Measurements from ENCODE around the gene SLC12A8.

Gene SLC12A8

GRCh38 chr3:125134952-125135351 lies 77.6 kb downstream of the SLC12A8 start:
- no peak for DNase-seq (ENCODE audit: low read depth)
- H3K27me3 ChIP-seq (replicated peaks; ENCODE audit: control insufficient read depth, insufficient read depth, low read length), result no peaks in the 10 kb centered on the region
- H3K4me1 ChIP-seq (ENCODE audit: control insufficient read depth, insufficient read depth, low read length), result peaks cover 38% of the 10 kb centered on the region
- H3K4me3 ChIP-seq (ENCODE audit: low read length), result no peak overlapping the region
- H3K9ac ChIP-seq (ENCODE audit: low read length), result no peak overlapping the region
- H3K36me3 ChIP-seq (ENCODE audit: control insufficient read depth, insufficient read depth, low read length, severe bottlenecking), result no peaks in the 10 kb centered on the region
- no peaks in the 10 kb centered on the region for H3K9me3 ChIP-seq (ENCODE audit: control insufficient read depth, low read length)

GRCh38 chr3:125132815-125133214 lies 79.7 kb downstream of the SLC12A8 start:
- no peaks in the 10 kb centered on the region for H3K9me3 ChIP-seq (ENCODE audit: control insufficient read depth, low read length)
- no peak overlapping the region for H3K4me3 ChIP-seq (ENCODE audit: low read length)
- H3K9ac ChIP-seq (ENCODE audit: low read length), result no peak overlapping the region
- peaks cover 45% of the 10 kb centered on the region for H3K4me1 ChIP-seq (ENCODE audit: control insufficient read depth, insufficient read depth, low read length)
- no peaks in the 10 kb centered on the region for H3K36me3 ChIP-seq (ENCODE audit: control insufficient read depth, insufficient read depth, low read length, severe bottlenecking)
- no peaks in the 10 kb centered on the region for H3K27me3 ChIP-seq (replicated peaks; ENCODE audit: control insufficient read depth, insufficient read depth, low read length)
- no peak for DNase-seq (ENCODE audit: low read depth)

GRCh38 chr3:125129512-125129997 lies 83.0 kb downstream of the SLC12A8 start:
- H3K36me3 ChIP-seq (ENCODE audit: control insufficient read depth, insufficient read depth, low read length, severe bottlenecking), result no peaks in the 10 kb centered on the region
- H3K4me1 ChIP-seq (ENCODE audit: control insufficient read depth, insufficient read depth, low read length), result peaks cover 52% of the 10 kb centered on the region
- H3K9ac ChIP-seq (ENCODE audit: low read length), result peak overlapping the region; percentile 81
- no peaks in the 10 kb centered on the region for H3K27me3 ChIP-seq (replicated peaks; ENCODE audit: control insufficient read depth, insufficient read depth, low read length)
- peak overlapping the region; percentile 51 for H3K4me3 ChIP-seq (ENCODE audit: low read length)
- no peaks in the 10 kb centered on the region for H3K9me3 ChIP-seq (ENCODE audit: control insufficient read depth, low read length)
- DNase-seq (ENCODE audit: low read depth), result peak; percentile 99

- peak; percentile 85 for DNase-seq (ENCODE audit: low read depth)
- peak overlapping the region; percentile 51 for H3K4me3 ChIP-seq (ENCODE audit: low read length)
- peaks cover 57% of the 10 kb centered on the region for H3K4me1 ChIP-seq (ENCODE audit: control insufficient read depth, insufficient read depth, low read length)
- no peaks in the 10 kb centered on the region for H3K27me3 ChIP-seq (replicated peaks; ENCODE audit: control insufficient read depth, insufficient read depth, low read length)
- H3K9ac ChIP-seq (ENCODE audit: low read length), result peak overlapping the region; percentile 81
- H3K9me3 ChIP-seq (ENCODE audit: control insufficient read depth, low read length), result no peaks in the 10 kb centered on the region
- H3K36me3 ChIP-seq (ENCODE audit: control insufficient read depth, insufficient read depth, low read length, severe bottlenecking), result no peaks in the 10 kb centered on the region
These were observed 83.6 kb downstream of the SLC12A8 start for GRCh38 chr3:125128861-125129501.

GRCh38 chr3:125126323-125126722 lies 86.2 kb downstream of the SLC12A8 start:
- Histone ChIP-seq H3K36me3 (ENCODE audit: control insufficient read depth, insufficient read depth, low read length, severe bottlenecking) (no peaks in the 10 kb centered on the region), H3K4me3 (ENCODE audit: low read length) (no peak overlapping the region), H3K9ac (ENCODE audit: low read length) (peak overlapping the region; percentile 23), H3K27me3 (replicated peaks; ENCODE audit: control insufficient read depth, insufficient read depth, low read length) (no peaks in the 10 kb centered on the region), H3K4me1 (ENCODE audit: control insufficient read depth, insufficient read depth, low read length) (peaks cover 60% of the 10 kb centered on the region), H3K9me3 (ENCODE audit: control insufficient read depth, low read length) (no peaks in the 10 kb centered on the region)
- DNase-seq (ENCODE audit: low read depth), result no peak

GRCh38 chr3:125125821-125126245 lies 86.7 kb downstream of the SLC12A8 start:
- Histone ChIP-seq H3K4me1 (ENCODE audit: control insufficient read depth, insufficient read depth, low read length) (peaks cover 62% of the 10 kb centered on the region), H3K9me3 (ENCODE audit: control insufficient read depth, low read length) (no peaks in the 10 kb centered on the region), H3K36me3 (ENCODE audit: control insufficient read depth, insufficient read depth, low read length, severe bottlenecking) (no peaks in the 10 kb centered on the region), H3K9ac (ENCODE audit: low read length) (peak overlapping the region; percentile 23), H3K4me3 (ENCODE audit: low read length) (no peak overlapping the region), H3K27me3 (replicated peaks; ENCODE audit: control insufficient read depth, insufficient read depth, low read length) (no peaks in the 10 kb centered on the region)
- peak; percentile 92 for DNase-seq (ENCODE audit: low read depth)

GRCh38 chr3:125123451-125124305 lies 88.9 kb downstream of the SLC12A8 start:
- Histone ChIP-seq H3K9me3 (ENCODE audit: control insufficient read depth, low read length) (no peaks in the 10 kb centered on the region), H3K36me3 (ENCODE audit: control insufficient read depth, insufficient read depth, low read length, severe bottlenecking) (no peaks in the 10 kb centered on the region), H3K27me3 (replicated peaks; ENCODE audit: control insufficient read depth, insufficient read depth, low read length) (no peaks in the 10 kb centered on the region), H3K4me1 (ENCODE audit: control insufficient read depth, insufficient read depth, low read length) (peaks cover 60% of the 10 kb centered on the region), H3K4me3 (ENCODE audit: low read length) (no peak overlapping the region), H3K9ac (ENCODE audit: low read length) (no peak overlapping the region)
- DNase-seq (ENCODE audit: low read depth), result no peak

- Histone ChIP-seq H3K4me3 (ENCODE audit: low read length) (no peak overlapping the region), H3K27me3 (replicated peaks; ENCODE audit: control insufficient read depth, insufficient read depth, low read length) (no peaks in the 10 kb centered on the region), H3K4me1 (ENCODE audit: control insufficient read depth, insufficient read depth, low read length) (peaks cover 64% of the 10 kb centered on the region), H3K36me3 (ENCODE audit: control insufficient read depth, insufficient read depth, low read length, severe bottlenecking) (no peaks in the 10 kb centered on the region), H3K9me3 (ENCODE audit: control insufficient read depth, low read length) (no peaks in the 10 kb centered on the region), H3K9ac (ENCODE audit: low read length) (no peak overlapping the region)
- no peak for DNase-seq (ENCODE audit: low read depth)
These were observed 91.1 kb downstream of the SLC12A8 start for GRCh38 chr3:125121246-125122010.

- no peak for DNase-seq (ENCODE audit: low read depth)
- H3K4me1 ChIP-seq (ENCODE audit: control insufficient read depth, insufficient read depth, low read length), result peaks cover 64% of the 10 kb centered on the region
- H3K9me3 ChIP-seq (ENCODE audit: control insufficient read depth, low read length), result no peaks in the 10 kb centered on the region
- H3K4me3 ChIP-seq (ENCODE audit: low read length), result peak overlapping the region; percentile 42
- no peaks in the 10 kb centered on the region for H3K27me3 ChIP-seq (replicated peaks; ENCODE audit: control insufficient read depth, insufficient read depth, low read length)
- H3K9ac ChIP-seq (ENCODE audit: low read length), result peak overlapping the region; percentile 17
- no peaks in the 10 kb centered on the region for H3K36me3 ChIP-seq (ENCODE audit: control insufficient read depth, insufficient read depth, low read length, severe bottlenecking)
These were observed 92.0 kb downstream of the SLC12A8 start for GRCh38 chr3:125120379-125121122.

GRCh38 chr3:125119752-125120378 lies 92.7 kb downstream of the SLC12A8 start:
- peak overlapping the region; percentile 17 for H3K9ac ChIP-seq (ENCODE audit: low read length)
- DNase-seq (ENCODE audit: low read depth), result no peak
- H3K9me3 ChIP-seq (ENCODE audit: control insufficient read depth, low read length), result no peaks in the 10 kb centered on the region
- no peaks in the 10 kb centered on the region for H3K36me3 ChIP-seq (ENCODE audit: control insufficient read depth, insufficient read depth, low read length, severe bottlenecking)
- H3K27me3 ChIP-seq (replicated peaks; ENCODE audit: control insufficient read depth, insufficient read depth, low read length), result no peaks in the 10 kb centered on the region
- peaks cover 58% of the 10 kb centered on the region for H3K4me1 ChIP-seq (ENCODE audit: control insufficient read depth, insufficient read depth, low read length)
- H3K4me3 ChIP-seq (ENCODE audit: low read length), result peak overlapping the region; percentile 42
